K562 (cell line): Measurements from ENCODE around the gene LMX1B. TPM values are rescaled to one million over a fixed set of nuclear protein-coding genes. Genes with fewer than 3 reads are reported as not detected.
"Not testable (repeated sequence)": the region's sequence is repeated elsewhere in the genome, so short reads cannot be mapped to it uniquely, and the experiment has no call there.

Source experiments
- ATAC-seq: fragments of 200-7000 bp; cut with Tn5 transposase; 3 replicates; pipeline ENCODE4 v1.9.1; 2020; ENCODE audit warnings: moderate library complexity
- BruUV-seq: library from RNA; stranded (reverse); fragments of 400-500 nt; replicated peaks from 2 replicates; lab custom pipeline; 2021; lab: Mats Ljungman, UMichigan
- CTCF ChIA-PET: fragments of 300-600 bp; formaldehyde crosslinking; extraction: SDS; loops from one replicate; lab custom pipeline; 2021; ENCODE audit warnings: low intra/inter-chr PET ratio; lab: Yijun Ruan, JAX
- POLR2A ChIA-PET: fragments of 300-600, 350-650 bp; sonication (Branson Sonifier 250); formaldehyde crosslinking; extraction: SDS; loops from one replicate; lab custom pipeline; 2021; ENCODE audit warnings: antibody characterized with exemption, inconsistent platforms; lab: Yijun Ruan, JAX
- DNase-seq, 4 experiments: peaks; one replicate each; pipeline versions ENCODE4 v3.0.0 to v3.0.0-alpha.2; 2011 to 2018; ENCODE audit warnings: low spot score in 3 of 4, mixed read lengths in 3 of 4; ENCODE audit errors: extremely low read depth in 1 of 4
- FAIRE-seq: peaks from 2 replicates; lab custom pipeline; 2011; peaks lifted over from hg19 to GRCh38; lab: Jason Lieb, UNC
- H2AFZ ChIP-seq: 2 replicates; pipeline ENCODE4 v1.6.0; 2011; ENCODE audit warnings: low read depth, low read length, control low read depth, inconsistent platforms
- H3K27ac ChIP-seq: fragments of 200-600 bp; 3 replicates; pipeline ENCODE4 v1.8.0; 2011; ENCODE audit warnings: low read depth, mild to moderate bottlenecking, control low read depth, inconsistent platforms, low read length, moderate library complexity, mixed read lengths; ENCODE audit errors: extremely low read depth
- H3K27me3 ChIP-seq, 2 experiments: fragments of 300-600 bp in 1 of 2; 2 replicates in 1 of 2; 3 replicates in 1 of 2; pipeline versions ENCODE4 v1.6.0 to v1.8.0; 2011; ENCODE audit warnings: inconsistent platforms in 2 of 2, low read length in 2 of 2, mild to moderate bottlenecking in 1 of 2, mixed read lengths in 1 of 2, moderate library complexity in 1 of 2; ENCODE audit not compliant: control insufficient read depth in 2 of 2, insufficient read depth in 2 of 2
- H3K36me3 ChIP-seq: fragments of 300-600 bp; 3 replicates; pipeline ENCODE4 v1.8.0; 2011; ENCODE audit warnings: mild to moderate bottlenecking, low read length, inconsistent platforms; ENCODE audit not compliant: control insufficient read depth, insufficient read depth
- H3K4me1 ChIP-seq, 2 experiments: fragments of 200-600 bp in 1 of 2; replicated peaks in 1 of 2; 2 replicates in 1 of 2; 3 replicates in 1 of 2; pipeline versions ENCODE4 v1.5.1 to v1.8.0; 2011; ENCODE audit warnings: inconsistent platforms in 2 of 2, low read length in 2 of 2, mild to moderate bottlenecking in 1 of 2, mixed read lengths in 1 of 2, moderate library complexity in 1 of 2; ENCODE audit not compliant: control insufficient read depth in 2 of 2, insufficient read depth in 2 of 2
- H3K4me2 ChIP-seq: 2 replicates; pipeline ENCODE4 v1.6.1; 2011; ENCODE audit warnings: low read length, control low read depth, inconsistent platforms, mixed read lengths; ENCODE audit not compliant: insufficient read depth
- H3K4me3 ChIP-seq: fragments of 200-600 bp; sonication (generic), shearing (Covaris generic); 2 replicates; pipeline ENCODE4 v1.5.1; 2016; ENCODE audit warnings: control low read depth, inconsistent platforms
- H3K79me2 ChIP-seq: fragments of 200-600 bp; 3 replicates; pipeline ENCODE4 v1.8.0; 2011; ENCODE audit warnings: low read length, inconsistent platforms; ENCODE audit not compliant: control insufficient read depth, insufficient read depth
- H3K9ac ChIP-seq, 2 experiments: 2 replicates each; pipeline versions ENCODE4 v1.6.0 to v1.6.1; 2011; ENCODE audit warnings: low read depth in 2 of 2, low read length in 2 of 2, control low read depth in 1 of 2, inconsistent platforms in 1 of 2, mild to moderate bottlenecking in 1 of 2, mixed read lengths in 1 of 2; ENCODE audit not compliant: insufficient read depth in 1 of 2
- H3K9me1 ChIP-seq: one replicate; pipeline ENCODE4 v1.6.0; 2011; ENCODE audit warnings: inconsistent platforms, mild to moderate bottlenecking, low read length, moderate library complexity; ENCODE audit not compliant: control insufficient read depth, insufficient read depth
- H3K9me3 ChIP-seq: replicated peaks from 2 replicates; pipeline ENCODE4 v1.5.1; 2011; ENCODE audit warnings: low read depth, low read length, inconsistent platforms; ENCODE audit not compliant: control insufficient read depth, insufficient read depth
- H4K20me1 ChIP-seq: replicated peaks from 2 replicates; pipeline ENCODE4 v1.6.1; 2011; ENCODE audit warnings: low read length, inconsistent platforms, mixed read lengths; ENCODE audit not compliant: control insufficient read depth, insufficient read depth
- ZNF445 ChIP-seq: fragments of 250-450 bp; sonication (Bioruptor Pico); IDR thresholded peaks from 2 replicates; pipeline ENCODE4 v1.4.0; 2020; ENCODE audit warnings: low read depth, mild to moderate bottlenecking, moderate library complexity
- WGBS: fragments of 100-300 bp; shearing (Covaris generic); methylation state at CpG from one replicate; pipeline ENCODE4 v1.1.6; 2016; ENCODE audit warnings: low coverage, mixed read lengths; ENCODE audit not compliant: insufficient coverage; ENCODE audit errors: missing lambda C conversion rate; 5-methylcytosine and 5-hydroxymethylcytosine counted together
- in situ Hi-C: fragments of 300-500 bp; cut with MboI; formaldehyde crosslinking; loops from 4 replicates; pipeline ENCODE4 v1.15.0; 2018; ENCODE audit warnings: inconsistent platforms, mixed read lengths
- intact Hi-C: fragments of 100-400 bp; cut with micrococcal nuclease; formaldehyde crosslinking; loops from 2 replicates; pipeline ENCODE4 v1.14.2; 2022
- polyA plus RNA-seq, 8 experiments: library from polyadenylated mRNA; depleted of rRNA in 4 of 8; stranded (reverse) in 5 of 8; unstranded in 3 of 8; fragments of >200 nt; fragmentation: Nextera tagmentation in 2 of 8; fragmentation: Illumina TruSeq in 1 of 8; extraction: Ambion mirVana in 2 of 8; extraction: Trizol in 1 of 8; gene quantifications; 2 replicates each; pipeline versions ENCODE4 v1.2.1 to v1.2.3, GENCODE V29; 2011 to 2014; ENCODE audit warnings: inconsistent platforms in 1 of 8, missing spikeins in 1 of 8
- total RNA-seq, 7 experiments: library from RNA; depleted of rRNA in 6 of 7; stranded (reverse); fragments of >200 nt in 6 of 7; fragmentation: Illumina TruSeq in 2 of 7; extraction: Trizol in 2 of 7; gene quantifications; 2 replicates each; pipeline versions ENCODE4 v1.2.1 to v1.2.3, GENCODE V29; 2011 to 2021; ENCODE audit warnings: low replicate concordance in 1 of 7
- TF ChIP-seq, protein P1 (sequence below): fragments of 450-650 bp; IDR thresholded peaks from 2 replicates; pipeline ENCODE4 v1.6.1; 2018; ENCODE audit not compliant: partially characterized antibody

The LMX1B gene
- total and polyA plus RNA-seq, 9 of the 15 experiments (the other 6 are each of a cell fraction or from before 2014, with no cell fraction given): not detected

DNA sequence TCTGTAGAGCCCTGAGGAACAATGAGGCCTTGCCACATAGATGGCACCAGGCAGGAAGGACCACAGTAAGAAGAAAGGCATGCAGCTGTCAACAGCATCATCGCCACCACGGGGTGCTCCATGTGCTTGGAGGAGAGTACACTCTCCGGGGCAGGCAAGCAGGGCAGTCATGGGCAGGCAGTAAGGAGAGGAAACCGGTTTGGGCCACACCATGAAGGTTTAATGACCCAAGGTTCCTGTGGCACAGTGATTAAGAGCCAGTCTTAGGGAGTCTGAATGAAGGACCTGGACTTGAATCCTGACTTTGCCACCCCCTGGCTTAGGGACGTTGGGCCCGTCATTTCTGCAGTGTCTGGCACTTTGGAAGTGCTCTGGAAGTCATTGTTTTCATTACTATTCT lies 110.5 kb downstream of the LMX1B start:
- no peak for ATAC-seq
- BruUV-seq: no TSS peak
- H2AFZ ChIP-seq: no peak overlapping the region
- no peak for FAIRE-seq
- TF ChIP-seq ZNF445 (CRISPR knock-in tag): no peak
- TF ChIP-seq, protein P1, sequence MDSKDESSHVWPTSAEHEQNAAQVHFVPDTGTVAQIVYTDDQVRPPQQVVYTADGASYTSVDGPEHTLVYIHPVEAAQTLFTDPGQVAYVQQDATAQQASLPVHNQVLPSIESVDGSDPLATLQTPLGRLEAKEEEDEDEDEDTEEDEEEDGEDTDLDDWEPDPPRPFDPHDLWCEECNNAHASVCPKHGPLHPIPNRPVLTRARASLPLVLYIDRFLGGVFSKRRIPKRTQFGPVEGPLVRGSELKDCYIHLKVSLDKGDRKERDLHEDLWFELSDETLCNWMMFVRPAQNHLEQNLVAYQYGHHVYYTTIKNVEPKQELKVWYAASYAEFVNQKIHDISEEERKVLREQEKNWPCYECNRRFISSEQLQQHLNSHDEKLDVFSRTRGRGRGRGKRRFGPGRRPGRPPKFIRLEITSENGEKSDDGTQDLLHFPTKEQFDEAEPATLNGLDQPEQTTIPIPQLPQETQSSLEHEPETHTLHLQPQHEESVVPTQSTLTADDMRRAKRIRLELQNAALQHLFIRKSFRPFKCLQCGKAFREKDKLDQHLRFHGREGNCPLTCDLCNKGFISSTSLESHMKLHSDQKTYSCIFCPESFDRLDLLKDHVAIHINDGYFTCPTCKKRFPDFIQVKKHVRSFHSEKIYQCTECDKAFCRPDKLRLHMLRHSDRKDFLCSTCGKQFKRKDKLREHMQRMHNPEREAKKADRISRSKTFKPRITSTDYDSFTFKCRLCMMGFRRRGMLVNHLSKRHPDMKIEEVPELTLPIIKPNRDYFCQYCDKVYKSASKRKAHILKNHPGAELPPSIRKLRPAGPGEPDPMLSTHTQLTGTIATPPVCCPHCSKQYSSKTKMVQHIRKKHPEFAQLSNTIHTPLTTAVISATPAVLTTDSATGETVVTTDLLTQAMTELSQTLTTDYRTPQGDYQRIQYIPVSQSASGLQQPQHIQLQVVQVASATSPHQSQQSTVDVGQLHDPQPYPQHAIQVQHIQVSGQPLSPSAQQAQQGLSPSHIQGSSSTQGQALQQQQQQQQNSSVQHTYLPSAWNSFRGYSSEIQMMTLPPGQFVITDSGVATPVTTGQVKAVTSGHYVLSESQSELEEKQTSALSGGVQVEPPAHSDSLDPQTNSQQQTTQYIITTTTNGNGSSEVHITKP: peak; percentile 60
- no peaks in the 10 kb centered on the region for H3K36me3 ChIP-seq
- H3K4me1 ChIP-seq: peaks cover 0 to 24% of the 10 kb centered on the region in 2 experiments; a peak in 2 of 5 replicates
- H3K27ac ChIP-seq: no peak overlapping the region
- no peaks in the 10 kb centered on the region for H4K20me1 ChIP-seq
- no peaks in the 10 kb centered on the region for H3K79me2 ChIP-seq
- no peak overlapping the region for H3K9ac ChIP-seq
- DNase-seq: no peak
- no peak overlapping the region for H3K4me3 ChIP-seq
- CTCF ChIA-PET: no interaction called here
- peaks cover 7 to 44% of the 10 kb centered on the region in 2 experiments; a peak in 4 of 5 replicates for H3K27me3 ChIP-seq
- WGBS: 13% methylated on average over 6 of the region's 6 CpGs
- H3K9me3 ChIP-seq: no peaks in the 10 kb centered on the region
- intact Hi-C loops: no loop called here
- no peaks in the 10 kb centered on the region for H3K9me1 ChIP-seq
- in situ Hi-C loops: no loop called here
- H3K4me2 ChIP-seq: no peak overlapping the region
- POLR2A ChIA-PET: interaction anchor here (1.3 kb wide), 1 partner anchor 35 kb away, joined by 5 read pairs; no protein-coding TSS in a partner anchor

DNA sequence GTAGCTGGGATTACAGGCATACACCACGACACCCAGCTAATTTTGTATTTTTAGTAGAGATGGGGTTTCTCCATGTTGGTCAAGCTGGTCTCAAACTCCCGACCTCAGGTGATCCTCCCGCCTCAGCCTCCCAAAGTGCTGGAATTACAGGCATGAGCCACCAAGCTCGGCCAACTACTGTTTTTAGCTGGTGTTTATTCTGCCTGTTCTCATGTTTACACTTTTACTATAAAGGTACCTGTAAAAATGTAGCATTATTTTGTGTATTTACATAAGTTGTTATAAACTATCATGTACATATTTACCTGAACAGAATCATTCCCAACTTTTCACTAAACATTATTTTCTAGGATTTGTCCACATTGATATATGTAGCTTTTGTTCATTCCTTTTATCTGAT lies 111.8 kb downstream of the LMX1B start:
- POLR2A ChIA-PET: interaction anchor here (0.6 to 1.3 kb wide), 2 partner anchors 15 to 34 kb away, joined by 3 to 5 read pairs; no protein-coding TSS in a partner anchor
- Histone ChIP-seq H3K4me1 (peaks cover 0 to 20% of the 10 kb centered on the region in 2 experiments; a peak in 2 of 5 replicates), H3K27me3 (peaks cover 2 to 32% of the 10 kb centered on the region in 2 experiments; a peak in 3 of 5 replicates)
- H3K79me2 ChIP-seq, H3K36me3 ChIP-seq, H3K27ac ChIP-seq, H3K4me2 ChIP-seq, H3K9me1 ChIP-seq, CTCF ChIA-PET, BruUV-seq, H4K20me1 ChIP-seq, H3K4me3 ChIP-seq, H2AFZ ChIP-seq, H3K9me3 ChIP-seq, DNase-seq, intact Hi-C loops, FAIRE-seq, in situ Hi-C loops, ATAC-seq, H3K9ac ChIP-seq: not testable (repeated sequence)
- WGBS: 7% methylated on average over 4 of the region's 4 CpGs
